GM21515 (cell line): ENCODE measurements around the gene COL15A1.
"Not testable (repeated sequence)": the region's sequence is repeated elsewhere in the genome, so short reads cannot be mapped to it uniquely, and the experiment has no call there.

Experiments
- ATAC-seq: cut with Tn5 transposase; IDR thresholded peaks from one replicate; pipeline ENCODE4 v1.9.1; 2021; ENCODE audit not compliant: unreplicated experiment

The COL15A1 gene

DNA sequence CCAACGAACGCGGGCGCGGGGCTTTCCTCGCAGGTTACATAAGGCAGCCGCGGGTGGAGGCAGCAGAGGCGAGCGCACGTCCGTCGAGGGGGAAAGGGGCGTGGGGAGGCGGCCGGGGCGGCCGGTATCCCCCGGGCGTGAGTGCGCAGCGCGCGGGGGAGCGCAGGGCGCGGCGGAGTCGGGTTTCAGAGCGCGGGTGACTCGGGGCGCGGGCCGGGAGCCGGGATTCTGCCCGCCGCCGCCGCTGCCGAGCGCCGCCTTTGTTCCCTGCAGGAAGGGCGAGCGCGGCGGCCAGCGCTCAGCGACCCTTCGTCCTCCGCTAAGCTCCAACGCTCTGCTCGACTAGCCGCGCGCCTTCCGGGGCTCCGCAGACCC lies at the start of gene COL15A1:
Gene COL15A1, plus strand, starts transcription at position 226 of the 375 bp plus-strand sequence. CDS start 155 bp downstream, outside the sequence.
- no peak for ATAC-seq

DNA sequence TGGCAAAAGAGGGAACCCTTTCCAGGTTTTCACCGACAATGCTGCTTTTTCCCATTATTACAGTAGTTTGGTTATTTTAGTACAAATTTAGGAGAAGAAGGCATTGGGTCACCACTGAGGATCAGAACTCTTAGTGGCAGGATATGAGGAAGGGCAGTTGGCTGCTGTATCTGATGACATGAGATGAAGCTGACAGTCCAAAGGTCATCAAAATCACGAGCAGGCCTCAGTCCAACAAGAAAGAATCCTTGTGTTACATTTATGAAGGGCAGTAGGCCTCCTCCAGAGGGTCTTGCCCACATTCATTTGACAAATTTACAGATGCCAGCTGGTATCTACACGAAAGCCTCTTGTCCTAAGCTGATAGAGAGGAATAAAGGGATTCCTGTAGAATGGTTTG lies 49.5 kb upstream of the COL15A1 start:
- no peak for ATAC-seq

DNA sequence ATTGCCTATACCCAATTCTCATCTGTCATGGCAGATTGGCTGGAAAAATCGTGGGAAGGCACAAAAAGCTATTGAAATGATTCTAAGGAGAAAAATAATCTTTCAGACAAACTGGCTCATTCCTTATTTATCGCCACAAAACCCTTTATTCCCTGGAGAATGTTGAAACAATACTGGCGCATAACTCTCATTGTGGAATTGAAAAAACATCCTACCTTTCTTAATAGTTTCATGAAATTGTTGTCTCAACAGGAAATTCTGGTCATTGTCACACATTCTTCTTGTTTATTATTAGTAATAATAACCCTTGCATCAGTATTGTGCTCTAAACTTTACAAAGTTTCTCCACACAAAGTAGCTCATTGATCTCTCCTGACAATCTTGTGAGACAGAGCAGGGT lies 48.9 kb upstream of the COL15A1 start:
- no peak for ATAC-seq

GRCh38 chr9:98896632-98897031 lies 47.1 kb upstream of the COL15A1 start:
- no peak for ATAC-seq

- ATAC-seq: no peak
Measured at GRCh38 chr9:98897745-98898144, 46.0 kb upstream of the COL15A1 start.

GRCh38 chr9:98899408-98900056 lies 44.2 kb upstream of the COL15A1 start:
- ATAC-seq: no peak

DNA sequence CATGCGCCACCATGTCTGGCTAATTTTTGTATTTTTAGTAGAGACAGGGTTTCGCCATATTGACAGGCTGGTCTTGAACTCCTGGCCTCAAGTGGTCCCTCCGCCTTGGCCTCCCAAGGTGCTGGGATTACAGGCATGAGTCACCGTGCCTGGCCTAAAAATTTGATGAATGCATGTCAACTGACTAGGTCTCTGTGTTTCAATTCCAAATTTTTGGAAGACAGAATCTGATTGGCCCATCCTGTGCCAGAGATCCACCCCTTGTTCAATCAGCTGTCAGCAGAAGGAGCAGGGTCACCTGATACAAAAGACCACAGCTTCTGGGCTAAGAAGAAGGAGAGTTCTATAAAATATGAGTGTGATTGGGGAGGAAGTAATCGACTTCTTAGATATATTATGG lies 43.5 kb upstream of the COL15A1 start:
- ATAC-seq: no peak

GRCh38 chr9:98900725-98901124 lies 43.0 kb upstream of the COL15A1 start:
- no peak for ATAC-seq

- not testable (repeated sequence) for ATAC-seq
Measured at GRCh38 chr9:98901843-98902242, 41.9 kb upstream of the COL15A1 start.

DNA sequence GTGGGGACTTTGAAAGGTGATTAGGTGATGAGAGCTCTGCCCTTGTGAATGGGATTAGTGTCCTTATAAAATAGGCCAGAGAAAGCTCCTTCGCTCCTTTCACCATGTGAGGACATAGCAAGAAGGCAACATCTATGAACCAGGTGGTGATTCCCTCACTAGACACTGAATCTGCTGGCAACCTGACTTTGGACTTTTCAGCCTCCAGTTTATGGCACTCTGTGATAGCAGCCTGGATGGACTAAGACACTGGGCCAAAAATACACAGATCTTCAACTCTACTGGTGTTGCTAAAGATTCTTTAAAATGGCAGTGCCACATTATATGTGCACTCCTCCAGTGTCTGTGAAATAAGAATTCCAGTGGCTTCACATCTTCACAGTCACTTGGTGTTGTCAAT lies 41.2 kb upstream of the COL15A1 start:
- ATAC-seq: no peak

DNA sequence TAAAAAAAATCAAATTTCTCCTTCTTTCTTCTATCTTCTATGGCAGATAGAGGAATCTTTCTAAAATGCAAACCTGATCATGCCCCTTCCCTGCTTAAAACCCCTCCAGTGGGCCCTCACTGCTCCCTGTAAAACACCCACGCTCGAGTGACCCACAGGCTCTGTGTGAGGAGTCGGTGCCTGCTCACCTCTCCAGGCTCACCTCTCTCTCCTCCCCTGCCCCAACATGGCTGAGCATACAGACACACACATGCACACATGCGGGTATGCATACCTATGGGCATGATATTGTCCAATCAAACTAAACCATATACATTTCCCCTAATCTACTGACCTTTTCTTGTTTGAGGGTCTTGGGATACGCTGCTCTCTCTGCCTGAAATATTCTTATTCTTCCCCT lies 40.8 kb upstream of the COL15A1 start:
- no peak for ATAC-seq

DNA sequence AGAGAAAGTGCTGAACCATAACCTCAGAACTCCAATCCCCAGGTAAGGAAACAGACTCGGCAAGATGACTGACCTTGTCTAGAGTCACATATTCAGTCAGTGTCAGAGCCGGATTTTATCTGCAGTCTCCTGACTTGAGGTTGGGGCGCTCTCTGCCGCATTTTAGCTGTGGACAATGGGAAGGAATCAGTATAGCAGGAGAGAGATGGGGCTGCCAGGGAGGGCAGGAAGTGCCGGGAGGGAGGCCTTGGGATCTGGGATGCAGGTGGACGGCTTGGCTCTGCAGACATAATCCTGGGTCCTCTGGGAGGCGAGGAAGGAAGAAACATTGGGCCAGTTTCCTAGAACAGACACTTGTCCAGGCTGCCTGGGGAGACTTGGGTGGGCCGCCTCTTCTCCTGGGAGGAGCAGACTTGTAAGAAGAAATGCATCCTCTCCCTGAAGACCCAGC lies 39.7 kb upstream of the COL15A1 start:
- ATAC-seq: no peak

DNA sequence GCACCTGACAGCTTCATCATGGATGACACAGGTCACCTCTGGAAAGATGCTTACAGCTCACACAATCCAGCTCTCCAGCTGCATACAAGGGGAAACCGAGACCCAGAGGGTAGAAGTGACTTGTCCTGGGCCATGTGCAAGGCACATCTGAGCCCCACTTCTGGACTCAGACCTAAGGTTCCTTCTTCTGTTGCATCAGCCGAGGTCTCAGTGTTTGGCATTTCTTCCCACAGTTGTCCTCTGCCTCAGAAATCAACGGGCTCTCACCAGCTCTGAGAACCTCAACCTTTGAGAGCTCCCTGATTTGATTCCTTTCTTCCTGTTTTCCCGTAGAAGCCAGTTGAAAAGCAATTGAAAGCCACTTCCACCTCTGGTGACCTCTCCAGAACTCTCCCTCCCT lies 38.7 kb upstream of the COL15A1 start:
- no peak for ATAC-seq

- no peak for ATAC-seq
Measured at GRCh38 chr9:98906273-98907040, 37.2 kb upstream of the COL15A1 start.

- no peak for ATAC-seq
Measured at GRCh38 chr9:98907055-98907454, 36.7 kb upstream of the COL15A1 start.

DNA sequence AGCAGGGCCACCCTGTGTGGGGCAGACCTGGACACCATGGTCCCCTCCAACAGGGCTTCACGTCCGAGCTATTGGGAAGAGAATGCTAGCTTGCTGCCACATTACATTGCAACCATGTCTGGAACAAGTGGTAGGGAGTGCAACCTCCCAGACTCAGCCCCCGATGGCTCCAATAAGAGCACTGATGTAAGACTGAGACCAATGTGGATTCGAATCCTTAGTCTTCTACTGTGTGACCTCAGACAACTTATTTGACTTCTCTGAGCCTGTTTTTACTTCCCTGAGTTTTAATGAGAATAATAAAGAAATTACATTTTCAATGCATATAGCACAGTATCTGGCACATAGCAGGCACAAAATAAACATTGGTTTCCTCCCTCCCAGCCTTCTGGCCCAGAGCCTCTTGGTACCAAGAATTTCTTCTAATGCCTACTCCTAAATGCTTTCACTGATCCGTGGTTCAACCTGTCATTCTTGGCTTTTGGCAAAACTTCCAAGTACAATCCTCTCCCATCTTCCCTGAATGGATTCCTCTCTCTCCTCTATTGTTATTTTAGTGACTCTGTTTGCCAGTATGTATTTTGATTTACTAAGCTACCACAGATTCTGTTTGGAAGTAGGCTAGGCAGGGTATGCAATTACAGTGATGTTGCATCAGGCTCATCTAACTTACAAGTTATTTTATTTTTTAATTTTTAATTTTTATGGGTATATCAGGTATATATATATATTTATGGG lies 34.6 kb upstream of the COL15A1 start:
- ATAC-seq: no peak

GRCh38 chr9:98909935-98910334 lies 33.8 kb upstream of the COL15A1 start:
- no peak for ATAC-seq

DNA sequence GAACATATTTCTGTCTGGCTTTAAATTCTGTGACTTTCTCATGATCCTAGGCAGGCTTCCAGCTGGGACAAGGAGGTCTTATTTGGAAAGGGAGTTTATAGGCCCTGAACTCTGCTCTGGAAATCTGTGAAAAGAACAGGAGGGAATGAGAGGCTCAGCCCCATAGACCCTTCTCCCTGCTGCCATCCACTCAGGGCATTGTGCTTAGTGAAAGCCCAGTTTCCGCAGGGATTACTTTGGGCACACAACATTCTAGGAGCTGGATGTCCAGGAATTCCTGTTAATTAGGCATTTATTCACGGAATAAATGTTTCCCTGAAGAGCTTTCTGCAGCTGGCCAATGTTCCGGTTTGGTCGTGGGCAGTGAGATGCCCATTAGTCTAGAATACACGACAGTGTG lies 32.7 kb upstream of the COL15A1 start:
- ATAC-seq: no peak

- ATAC-seq: not testable (repeated sequence)
Measured at GRCh38 chr9:98911738-98912137, 32.0 kb upstream of the COL15A1 start.

- ATAC-seq: no peak
Measured at GRCh38 chr9:98912450-98912849, 31.3 kb upstream of the COL15A1 start.

GRCh38 chr9:98913044-98913443 lies 30.7 kb upstream of the COL15A1 start:
- ATAC-seq: no peak

DNA sequence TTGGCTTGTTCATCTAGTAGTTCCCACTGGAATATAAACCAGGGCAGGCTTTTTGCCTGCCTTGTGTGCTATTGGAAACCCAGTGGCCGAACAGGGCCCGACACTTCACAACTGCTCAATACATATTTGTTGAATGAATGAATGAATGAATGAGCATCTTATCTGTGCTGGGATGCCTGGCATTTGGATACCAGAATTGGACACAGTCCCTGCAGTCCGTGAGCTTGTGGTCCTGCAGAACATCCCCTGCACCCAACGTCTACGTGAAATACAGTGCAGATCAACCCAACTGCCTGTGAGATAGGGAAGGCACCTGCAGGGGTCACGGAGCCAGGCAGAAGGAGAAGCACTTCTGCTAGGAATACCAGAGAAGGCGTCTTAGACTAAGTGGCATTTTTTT lies 30.0 kb upstream of the COL15A1 start:
- no peak for ATAC-seq
